Neural crest cell (in vitro differentiated cells): Measurements from ENCODE around the gene MED8. TPM values are rescaled to one million over a fixed set of nuclear protein-coding genes. Genes with fewer than 3 reads are reported as not detected.
"Not testable (repeated sequence)": the region's sequence is repeated elsewhere in the genome, so short reads cannot be mapped to it uniquely, and the experiment has no call there.

Source experiments
- DNase-seq: peaks from one replicate; pipeline ENCODE4 v3.0.0; 2021; ENCODE audit warnings: low read depth, mixed read lengths, low spot score
- H3K27ac Mint-ChIP-seq: one replicate; pipeline ENCODE4 v1.8.0; 2021; ENCODE audit warnings: mild to moderate bottlenecking, mixed read lengths; ENCODE audit not compliant: unreplicated experiment
- H3K27me3 Mint-ChIP-seq: 2 replicates; pipeline ENCODE4 v1.8.0; 2021; ENCODE audit warnings: low read depth, mild to moderate bottlenecking, mixed read lengths
- H3K36me3 Mint-ChIP-seq: 2 replicates; pipeline ENCODE4 v1.8.0; 2021; ENCODE audit warnings: low read depth, mild to moderate bottlenecking, mixed read lengths
- H3K4me1 Mint-ChIP-seq: 2 replicates; pipeline ENCODE4 v1.8.0; 2021; ENCODE audit warnings: mixed read lengths
- H3K4me3 Mint-ChIP-seq: one replicate; pipeline ENCODE4 v1.8.0; 2021; ENCODE audit warnings: mild to moderate bottlenecking, mixed read lengths
- H3K9me3 Mint-ChIP-seq: 2 replicates; pipeline ENCODE4 v1.8.0; 2021; ENCODE audit warnings: mixed read lengths
- total RNA-seq: library from RNA; stranded (reverse); gene quantifications from 2 replicates; pipeline ENCODE4 v1.2.1, GENCODE V29; 2021
- TF ChIP-seq, protein P1 (sequence below): fragments of 200-600 bp; sonication (generic); conservative IDR thresholded peaks from 2 replicates; pipeline ENCODE4 v1.5.0; 2021; ENCODE audit warnings: antibody characterized with exemption, mild to moderate bottlenecking

MED8 gene
- total RNA-seq, 1 donor from 2014 or later: 33.9 TPM

DNA sequence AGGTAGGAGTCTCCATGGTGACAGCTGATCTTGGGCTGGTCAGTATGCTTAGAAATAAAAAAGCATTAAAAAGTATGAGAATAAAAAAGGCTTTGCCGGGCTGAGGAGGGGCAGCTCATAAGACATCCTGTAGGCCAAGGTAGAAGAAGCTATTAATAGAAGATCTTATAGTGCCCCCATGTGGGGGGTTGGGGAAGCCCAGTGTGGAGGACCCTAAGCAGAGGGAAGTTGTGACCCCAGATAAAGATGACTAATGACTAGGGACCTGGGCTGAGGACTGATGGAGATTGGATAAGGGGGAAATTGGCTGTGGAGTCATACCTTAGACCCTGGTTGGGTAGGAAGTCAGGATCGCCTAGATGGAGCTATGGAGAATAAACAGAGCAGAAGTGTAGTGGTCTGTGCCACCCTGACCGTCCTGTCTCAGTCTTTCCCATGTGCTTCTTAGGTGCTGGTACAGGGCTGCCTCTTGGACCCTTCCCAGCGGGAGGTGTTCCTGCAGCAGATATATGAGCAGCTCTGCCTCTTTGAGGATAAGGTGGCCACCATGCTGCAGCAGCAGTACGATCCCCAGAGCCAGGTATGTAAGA lies 25.1 kb upstream of the MED8 start:
- H3K9me3 Mint-ChIP-seq: no peaks in the 10 kb centered on the region
- H3K36me3 Mint-ChIP-seq: peaks cover 9% of the 10 kb centered on the region
- H3K4me3 Mint-ChIP-seq: no peak overlapping the region
- no peaks in the 10 kb centered on the region for H3K4me1 Mint-ChIP-seq
- no peaks in the 10 kb centered on the region for H3K27me3 Mint-ChIP-seq
- TF ChIP-seq, protein P1, sequence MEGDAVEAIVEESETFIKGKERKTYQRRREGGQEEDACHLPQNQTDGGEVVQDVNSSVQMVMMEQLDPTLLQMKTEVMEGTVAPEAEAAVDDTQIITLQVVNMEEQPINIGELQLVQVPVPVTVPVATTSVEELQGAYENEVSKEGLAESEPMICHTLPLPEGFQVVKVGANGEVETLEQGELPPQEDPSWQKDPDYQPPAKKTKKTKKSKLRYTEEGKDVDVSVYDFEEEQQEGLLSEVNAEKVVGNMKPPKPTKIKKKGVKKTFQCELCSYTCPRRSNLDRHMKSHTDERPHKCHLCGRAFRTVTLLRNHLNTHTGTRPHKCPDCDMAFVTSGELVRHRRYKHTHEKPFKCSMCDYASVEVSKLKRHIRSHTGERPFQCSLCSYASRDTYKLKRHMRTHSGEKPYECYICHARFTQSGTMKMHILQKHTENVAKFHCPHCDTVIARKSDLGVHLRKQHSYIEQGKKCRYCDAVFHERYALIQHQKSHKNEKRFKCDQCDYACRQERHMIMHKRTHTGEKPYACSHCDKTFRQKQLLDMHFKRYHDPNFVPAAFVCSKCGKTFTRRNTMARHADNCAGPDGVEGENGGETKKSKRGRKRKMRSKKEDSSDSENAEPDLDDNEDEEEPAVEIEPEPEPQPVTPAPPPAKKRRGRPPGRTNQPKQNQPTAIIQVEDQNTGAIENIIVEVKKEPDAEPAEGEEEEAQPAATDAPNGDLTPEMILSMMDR: peak; percentile 81
- peak; percentile 58 for DNase-seq
- no peak overlapping the region for H3K27ac Mint-ChIP-seq

DNA sequence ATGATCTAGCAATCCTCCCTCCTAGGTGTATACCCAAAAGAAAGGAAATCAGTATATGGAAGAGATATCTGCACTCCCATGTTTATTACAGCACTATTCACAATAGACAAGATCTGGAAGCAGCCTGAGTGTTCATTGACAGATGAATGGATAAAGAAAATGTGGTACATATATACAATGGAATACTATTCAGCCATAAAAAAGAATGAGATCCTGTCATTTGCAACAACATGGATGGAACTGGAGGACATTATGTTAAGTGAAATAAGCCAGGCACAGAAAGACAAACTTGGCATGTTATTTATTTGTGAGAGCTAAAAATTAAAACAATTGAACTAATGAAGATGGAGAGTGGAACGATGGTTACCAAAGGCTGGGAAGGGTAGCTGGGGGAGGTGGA lies 23.8 kb upstream of the MED8 start:
- H3K27ac Mint-ChIP-seq, H3K9me3 Mint-ChIP-seq, H3K27me3 Mint-ChIP-seq, H3K4me1 Mint-ChIP-seq, DNase-seq, H3K4me3 Mint-ChIP-seq: not testable (repeated sequence)
- peaks cover 17% of the 10 kb centered on the region for H3K36me3 Mint-ChIP-seq

DNA sequence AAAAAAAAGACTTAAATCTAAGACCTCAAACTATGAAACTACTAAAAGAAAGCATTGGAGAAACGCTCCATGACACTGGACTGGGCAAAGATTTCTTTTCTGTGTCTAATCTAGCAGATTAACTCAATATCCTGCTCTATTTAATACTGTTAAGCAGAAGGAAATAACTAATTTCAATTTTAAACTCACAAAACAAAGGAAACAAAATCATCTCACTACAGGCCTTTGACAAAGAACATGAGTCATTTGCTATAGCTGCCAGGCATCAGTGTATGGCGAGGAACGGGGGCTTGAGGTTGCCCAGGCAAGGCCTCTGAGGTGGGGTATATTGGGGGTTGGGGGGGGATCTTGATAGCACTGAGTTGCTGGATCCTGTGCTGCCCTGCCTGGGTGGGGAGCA lies 21.0 kb upstream of the MED8 start:
- no peaks in the 10 kb centered on the region for H3K9me3 Mint-ChIP-seq
- H3K36me3 Mint-ChIP-seq: peaks cover 19% of the 10 kb centered on the region
- no peaks in the 10 kb centered on the region for H3K27me3 Mint-ChIP-seq
- no peak overlapping the region for H3K27ac Mint-ChIP-seq
- H3K4me1 Mint-ChIP-seq: no peaks in the 10 kb centered on the region
- H3K4me3 Mint-ChIP-seq: no peak overlapping the region
- DNase-seq: no peak
- TF ChIP-seq, protein P1: no peak

DNA sequence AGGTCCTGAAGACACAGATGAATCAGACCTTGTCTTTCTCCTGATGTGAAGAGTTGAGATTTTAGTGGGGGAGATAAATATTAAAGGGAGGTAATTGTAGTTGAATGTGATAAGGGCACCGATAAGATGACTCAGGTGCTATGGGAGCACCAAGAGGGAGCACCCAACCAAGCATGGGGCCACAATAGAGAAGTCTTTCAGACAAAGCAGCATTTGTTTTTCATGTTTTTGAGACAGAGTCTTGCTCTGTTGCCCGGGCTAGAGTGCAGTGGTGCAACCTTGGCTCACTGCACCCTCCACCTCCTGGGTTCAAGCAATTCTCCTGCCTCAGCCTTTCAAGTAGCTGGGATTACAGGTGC lies 16.3 kb upstream of the MED8 start:
- H3K27me3 Mint-ChIP-seq: no peaks in the 10 kb centered on the region
- H3K9me3 Mint-ChIP-seq: no peaks in the 10 kb centered on the region
- no peak for DNase-seq
- peaks cover 16% of the 10 kb centered on the region for H3K36me3 Mint-ChIP-seq
- TF ChIP-seq, protein P1: no peak
- H3K27ac Mint-ChIP-seq: no peak overlapping the region
- no peaks in the 10 kb centered on the region for H3K4me1 Mint-ChIP-seq
- no peak overlapping the region for H3K4me3 Mint-ChIP-seq

DNA sequence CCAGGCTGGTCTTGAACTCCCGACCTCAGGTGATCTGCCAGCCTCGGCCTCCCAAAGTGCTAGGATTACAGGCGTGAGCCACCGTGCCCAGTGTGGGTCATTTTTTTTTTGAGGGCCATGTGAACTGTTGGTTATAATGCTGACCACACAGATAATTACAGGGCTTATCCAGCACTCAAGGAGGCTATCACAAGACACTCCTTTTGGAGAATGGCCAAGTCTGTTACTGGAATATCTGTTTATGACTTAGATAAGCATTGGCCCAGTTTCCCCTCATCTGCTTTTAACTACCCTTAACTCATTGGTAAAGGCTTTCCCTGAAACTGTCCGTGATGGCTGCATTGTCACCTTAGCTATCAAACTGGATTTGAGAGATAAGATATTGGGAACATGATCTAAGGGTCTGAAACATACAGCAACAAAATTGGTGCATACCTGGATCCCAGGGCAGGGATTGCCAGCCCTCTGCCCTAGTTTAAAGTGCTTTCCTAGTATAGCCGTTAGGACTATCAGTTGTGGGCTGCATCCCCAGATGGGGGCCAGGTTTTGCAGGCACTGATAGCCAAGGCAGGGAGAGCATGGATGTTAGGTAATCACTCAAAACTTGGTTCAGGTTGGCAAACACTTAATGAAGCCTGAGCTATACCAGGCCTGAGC lies 15.7 kb upstream of the MED8 start:
- Mint-ChIP-seq H3K4me1 (no peaks in the 10 kb centered on the region), H3K9me3 (no peaks in the 10 kb centered on the region), H3K36me3 (peaks cover 16% of the 10 kb centered on the region), H3K27me3 (no peaks in the 10 kb centered on the region), H3K4me3 (no peak overlapping the region), H3K27ac (no peak overlapping the region)
- DNase-seq: no peak
- TF ChIP-seq, protein P1: no peak

DNA sequence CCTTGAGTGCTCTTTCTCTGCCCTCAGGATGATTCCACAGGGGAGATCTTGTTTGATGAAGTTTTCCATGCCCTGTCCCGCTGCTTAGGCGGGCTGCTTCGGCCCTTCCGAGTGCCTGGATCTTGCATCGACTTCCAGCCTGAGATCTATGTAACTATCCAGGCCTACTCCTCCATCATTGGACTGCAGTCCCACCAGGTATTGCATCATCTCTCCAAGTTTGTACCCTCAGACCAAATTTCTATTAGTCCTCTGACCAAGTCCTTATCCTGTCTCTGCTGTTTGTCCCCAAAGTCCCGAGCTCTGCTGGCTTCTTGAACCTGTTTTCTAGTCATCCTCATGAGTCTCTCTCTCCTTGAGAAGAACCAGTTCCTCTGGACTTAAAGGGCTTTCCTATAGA lies 14.8 kb upstream of the MED8 start:
- Mint-ChIP-seq H3K9me3 (no peaks in the 10 kb centered on the region), H3K27me3 (no peaks in the 10 kb centered on the region), H3K27ac (peak overlapping the region; percentile 23), H3K4me3 (no peak overlapping the region), H3K4me1 (no peaks in the 10 kb centered on the region), H3K36me3 (peaks cover 12% of the 10 kb centered on the region)
- TF ChIP-seq, protein P1: no peak
- DNase-seq: no peak
